C4-2B (cell line): ENCODE data around the gene PA2G4.

ENCODE experiments used
- ZFX ChIP-seq: fragments of 450-650 bp; IDR thresholded peaks from 2 replicates; pipeline ENCODE4 v1.6.1; 2017
- TF ChIP-seq, protein P1 (sequence below): fragments of 450-650 bp; conservative IDR thresholded peaks from 2 replicates; pipeline ENCODE4 v1.5.1; 2017; ENCODE audit warnings: mild to moderate bottlenecking

DNA sequence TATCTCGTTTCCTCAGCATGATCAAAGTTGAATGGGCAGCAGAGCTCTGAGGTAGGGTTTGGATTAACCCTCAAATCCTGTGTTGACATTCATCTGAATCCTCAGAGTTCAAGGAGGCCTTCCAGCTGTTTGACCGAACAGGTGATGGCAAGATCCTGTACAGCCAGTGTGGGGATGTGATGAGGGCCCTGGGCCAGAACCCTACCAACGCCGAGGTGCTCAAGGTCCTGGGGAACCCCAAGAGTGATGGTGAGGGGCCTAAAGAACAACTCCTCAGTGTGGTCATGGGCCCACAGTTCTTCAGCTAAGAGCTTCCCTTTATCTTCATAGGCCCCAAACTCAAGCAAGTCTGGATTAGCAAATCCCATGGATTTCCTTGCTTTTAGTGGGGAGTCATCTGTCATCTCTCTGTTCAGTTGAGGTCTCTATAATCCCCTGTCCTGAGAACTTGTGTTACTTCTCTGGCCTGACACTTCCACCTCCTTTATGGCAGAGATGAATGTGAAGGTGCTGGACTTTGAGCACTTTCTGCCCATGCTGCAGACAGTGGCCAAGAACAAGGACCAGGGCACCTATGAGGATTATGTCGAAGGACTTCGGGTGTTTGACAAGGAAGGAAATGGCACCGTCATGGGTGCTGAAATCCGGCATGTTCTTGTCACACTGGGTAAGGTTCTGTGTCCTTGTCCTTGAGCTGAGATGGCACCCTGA, 55.3 kb downstream of the PA2G4 start:
- TF ChIP-seq, protein P1, sequence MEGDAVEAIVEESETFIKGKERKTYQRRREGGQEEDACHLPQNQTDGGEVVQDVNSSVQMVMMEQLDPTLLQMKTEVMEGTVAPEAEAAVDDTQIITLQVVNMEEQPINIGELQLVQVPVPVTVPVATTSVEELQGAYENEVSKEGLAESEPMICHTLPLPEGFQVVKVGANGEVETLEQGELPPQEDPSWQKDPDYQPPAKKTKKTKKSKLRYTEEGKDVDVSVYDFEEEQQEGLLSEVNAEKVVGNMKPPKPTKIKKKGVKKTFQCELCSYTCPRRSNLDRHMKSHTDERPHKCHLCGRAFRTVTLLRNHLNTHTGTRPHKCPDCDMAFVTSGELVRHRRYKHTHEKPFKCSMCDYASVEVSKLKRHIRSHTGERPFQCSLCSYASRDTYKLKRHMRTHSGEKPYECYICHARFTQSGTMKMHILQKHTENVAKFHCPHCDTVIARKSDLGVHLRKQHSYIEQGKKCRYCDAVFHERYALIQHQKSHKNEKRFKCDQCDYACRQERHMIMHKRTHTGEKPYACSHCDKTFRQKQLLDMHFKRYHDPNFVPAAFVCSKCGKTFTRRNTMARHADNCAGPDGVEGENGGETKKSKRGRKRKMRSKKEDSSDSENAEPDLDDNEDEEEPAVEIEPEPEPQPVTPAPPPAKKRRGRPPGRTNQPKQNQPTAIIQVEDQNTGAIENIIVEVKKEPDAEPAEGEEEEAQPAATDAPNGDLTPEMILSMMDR: no peak
- TF ChIP-seq ZFX: no peak
